ENCODE measurements around the gene ZNF644. TPM values are rescaled to one million over a fixed set of nuclear protein-coding genes. Genes with fewer than 3 reads are reported as not detected.

Gene ZNF644
- total RNA-seq, 2 donors from 2014 or later, result 46.9 to 66.2 TPM

- Histone ChIP-seq H3K9me3 (no peaks in the 10 kb centered on the region), H3K27ac (no peak overlapping the region), H3K4me1 (peaks cover 7% of the 10 kb centered on the region), H3K4me3 (no peak overlapping the region), H3K36me3 (no peaks in the 10 kb centered on the region), H3K9ac (ENCODE audit: low read depth in 2 of 2, low read length in 2 of 2) (no peak overlapping the region), H3K27me3 (no peaks in the 10 kb centered on the region)
- TF ChIP-seq, protein P1, sequence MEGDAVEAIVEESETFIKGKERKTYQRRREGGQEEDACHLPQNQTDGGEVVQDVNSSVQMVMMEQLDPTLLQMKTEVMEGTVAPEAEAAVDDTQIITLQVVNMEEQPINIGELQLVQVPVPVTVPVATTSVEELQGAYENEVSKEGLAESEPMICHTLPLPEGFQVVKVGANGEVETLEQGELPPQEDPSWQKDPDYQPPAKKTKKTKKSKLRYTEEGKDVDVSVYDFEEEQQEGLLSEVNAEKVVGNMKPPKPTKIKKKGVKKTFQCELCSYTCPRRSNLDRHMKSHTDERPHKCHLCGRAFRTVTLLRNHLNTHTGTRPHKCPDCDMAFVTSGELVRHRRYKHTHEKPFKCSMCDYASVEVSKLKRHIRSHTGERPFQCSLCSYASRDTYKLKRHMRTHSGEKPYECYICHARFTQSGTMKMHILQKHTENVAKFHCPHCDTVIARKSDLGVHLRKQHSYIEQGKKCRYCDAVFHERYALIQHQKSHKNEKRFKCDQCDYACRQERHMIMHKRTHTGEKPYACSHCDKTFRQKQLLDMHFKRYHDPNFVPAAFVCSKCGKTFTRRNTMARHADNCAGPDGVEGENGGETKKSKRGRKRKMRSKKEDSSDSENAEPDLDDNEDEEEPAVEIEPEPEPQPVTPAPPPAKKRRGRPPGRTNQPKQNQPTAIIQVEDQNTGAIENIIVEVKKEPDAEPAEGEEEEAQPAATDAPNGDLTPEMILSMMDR (IDR thresholded peaks at IDR 0.05), result no peak
- no peak for DNase-seq
- intact Hi-C loops (cut with DNase I), result no loop called here
Measured at GRCh38 chr1:90925928-90926869, 95.6 kb downstream of the ZNF644 start.

DNA sequence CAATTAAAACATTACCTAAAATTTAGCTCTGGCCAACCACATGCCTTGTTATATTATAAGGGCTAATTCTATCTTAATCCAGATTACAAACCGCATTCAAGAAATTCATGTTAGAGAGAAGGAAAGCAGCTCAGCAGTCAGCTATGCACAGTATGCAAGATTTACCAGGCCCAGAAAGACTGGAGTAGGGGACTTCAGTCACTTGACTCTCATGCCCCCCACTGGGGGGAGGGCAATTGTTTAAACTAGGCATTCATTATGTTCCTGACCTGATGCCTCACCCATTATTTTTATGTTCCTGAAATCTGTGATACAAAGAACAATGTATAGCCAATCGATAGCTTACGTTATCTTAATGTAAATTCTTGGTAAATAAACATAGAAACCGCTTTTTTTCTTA is 96.9 kb downstream of the ZNF644 start:
- H3K9me3 ChIP-seq, result no peaks in the 10 kb centered on the region
- H3K9ac ChIP-seq (ENCODE audit: low read depth in 2 of 2, low read length in 2 of 2), result no peak overlapping the region
- TF ChIP-seq, protein P1 (IDR thresholded peaks at IDR 0.05), result no peak
- DNase-seq, result no peak
- H3K27me3 ChIP-seq, result no peaks in the 10 kb centered on the region
- H3K27ac ChIP-seq, result no peak overlapping the region
- no peak overlapping the region for H3K4me3 ChIP-seq
- H3K4me1 ChIP-seq, result peaks cover 7% of the 10 kb centered on the region
- intact Hi-C loops (cut with DNase I), result no loop called here
- H3K36me3 ChIP-seq, result no peaks in the 10 kb centered on the region

DNA sequence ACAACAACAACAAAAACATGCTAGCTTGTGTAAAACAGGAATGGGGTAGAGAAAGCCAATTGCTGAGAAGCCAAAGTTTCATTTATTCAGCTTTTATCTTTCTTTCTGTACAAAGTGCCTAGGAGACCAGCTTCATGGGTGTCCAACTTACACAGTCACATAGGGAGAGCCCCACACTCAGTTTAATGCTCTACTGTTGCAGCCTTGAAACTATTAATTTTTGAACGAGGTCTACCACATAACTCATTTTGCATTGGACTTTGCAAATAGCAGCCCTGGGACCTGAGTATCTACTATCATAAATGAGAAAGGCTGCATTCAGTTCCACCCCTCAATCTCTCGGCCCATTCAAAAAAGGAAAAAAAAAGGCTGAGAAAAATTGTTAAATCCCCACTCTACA is 98.8 kb downstream of the ZNF644 start:
- no peak for DNase-seq
- intact Hi-C loops (cut with DNase I), result no loop called here
- TF ChIP-seq, protein P1 (IDR thresholded peaks at IDR 0.05), result no peak
- no peak overlapping the region for H3K4me3 ChIP-seq
- no peaks in the 10 kb centered on the region for H3K27me3 ChIP-seq
- no peak overlapping the region for H3K27ac ChIP-seq
- H3K36me3 ChIP-seq, result no peaks in the 10 kb centered on the region
- H3K4me1 ChIP-seq, result peaks cover 7% of the 10 kb centered on the region
- no peak overlapping the region for H3K9ac ChIP-seq (ENCODE audit: low read depth in 2 of 2, low read length in 2 of 2)
- no peaks in the 10 kb centered on the region for H3K9me3 ChIP-seq

GRCh38 chr1:90922202-90922601 is 99.6 kb downstream of the ZNF644 start:
- no peaks in the 10 kb centered on the region for H3K9me3 ChIP-seq
- TF ChIP-seq, protein P1 (IDR thresholded peaks at IDR 0.05), result no peak
- H3K36me3 ChIP-seq, result no peaks in the 10 kb centered on the region
- no peak overlapping the region for H3K9ac ChIP-seq (ENCODE audit: low read depth in 2 of 2, low read length in 2 of 2)
- no peak for DNase-seq
- H3K4me3 ChIP-seq, result no peak overlapping the region
- H3K27ac ChIP-seq, result no peak overlapping the region
- H3K4me1 ChIP-seq, result peaks cover 7% of the 10 kb centered on the region
- intact Hi-C loops (cut with DNase I), result no loop called here
- H3K27me3 ChIP-seq, result no peaks in the 10 kb centered on the region

GRCh38 chr1:90919900-90920299 is 101.9 kb downstream of the ZNF644 start:
- Histone ChIP-seq H3K4me1 (peaks cover 7% of the 10 kb centered on the region), H3K27me3 (no peaks in the 10 kb centered on the region), H3K4me3 (no peak overlapping the region), H3K36me3 (no peaks in the 10 kb centered on the region), H3K9me3 (no peaks in the 10 kb centered on the region), H3K27ac (no peak overlapping the region), H3K9ac (ENCODE audit: low read depth in 2 of 2, low read length in 2 of 2) (no peak overlapping the region)
- intact Hi-C loops (cut with DNase I), result no loop called here
- no peak for DNase-seq
- TF ChIP-seq, protein P1 (IDR thresholded peaks at IDR 0.05), result no peak

Measured in colonic mucosa (tissue), 4 donors.